Stimulated activated CD8-positive, alpha-beta memory T cell treated with anti-CD3 and anti-CD28 coated beads, Interleukin-7, amount 100 ng/mL, for 4 hours (primary cell): ENCODE data around the gene NBAS.
"Not testable (repeated sequence)": the region's sequence is repeated elsewhere in the genome, so short reads cannot be mapped to it uniquely, and the experiment has no call there.

ENCODE experiments used
- DNase-seq, 2 donors: peaks; one replicate each; pipeline ENCODE4 v3.0.0-alpha.2; 2020; ENCODE audit warnings: low read depth in 2 of 2

NBAS gene

GRCh38 chr2:15412779-15413178 is 148.4 kb downstream of the NBAS start:
- no peak for DNase-seq

DNA sequence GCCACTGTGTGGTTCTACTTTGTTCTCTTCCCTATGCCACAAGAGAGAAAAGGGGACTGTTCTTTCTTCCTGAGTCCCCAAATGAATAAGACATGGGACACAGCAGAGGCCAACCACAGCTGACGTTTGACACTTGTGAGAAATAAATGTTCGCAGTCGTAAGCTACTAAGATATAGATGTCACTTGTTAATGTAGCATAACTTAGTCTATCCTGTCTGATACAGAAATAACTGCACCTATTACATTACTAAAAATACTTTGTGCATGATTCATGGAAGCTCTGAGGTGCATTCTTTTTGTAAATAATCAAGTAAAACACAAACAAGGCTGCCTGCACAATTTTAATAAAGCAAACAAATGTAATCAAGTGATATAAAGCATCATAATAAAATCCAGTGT is 148.8 kb downstream of the NBAS start:
- no peak for DNase-seq

- DNase-seq, result no peak
Observed at GRCh38 chr2:15410884-15411283, 150.2 kb downstream of the NBAS start.

DNA sequence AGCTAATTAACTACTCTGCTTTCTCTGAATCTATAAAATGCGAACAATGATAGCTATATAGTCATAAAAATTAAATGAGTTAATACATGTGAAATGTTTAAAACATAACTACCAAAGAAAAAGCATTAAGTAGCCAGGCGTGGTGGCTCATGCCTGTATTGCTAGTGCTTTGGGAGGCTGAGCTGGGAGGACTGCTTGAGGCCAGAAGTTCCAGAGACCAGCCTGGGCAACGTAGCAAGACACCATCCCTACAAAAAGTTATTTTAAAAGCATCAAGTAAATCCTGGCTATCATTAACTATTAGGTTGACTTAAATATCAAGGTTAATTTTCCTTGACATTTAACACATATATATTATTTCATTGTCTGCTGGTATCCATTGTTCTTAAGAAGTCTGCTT is 152.4 kb downstream of the NBAS start:
- DNase-seq, result no peak

DNA sequence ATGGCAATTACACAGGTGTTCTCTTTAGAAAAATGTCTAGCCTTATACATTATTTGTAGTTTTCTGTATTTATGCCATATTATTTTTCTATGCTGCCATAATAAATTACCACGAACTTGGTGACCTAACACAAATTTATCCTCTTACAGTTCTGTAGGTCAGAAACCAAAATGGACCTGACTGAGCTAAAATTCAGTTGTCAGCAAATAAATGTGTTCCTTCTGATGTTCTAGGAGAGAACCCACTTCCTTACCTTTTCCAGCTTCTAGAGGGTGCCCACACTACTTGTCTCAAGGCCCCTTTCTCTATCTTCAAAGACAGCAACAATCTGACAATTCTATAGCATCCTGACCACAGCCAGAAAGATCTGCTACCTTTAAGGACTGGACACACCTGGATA is 153.5 kb downstream of the NBAS start:
- no peak for DNase-seq

DNA sequence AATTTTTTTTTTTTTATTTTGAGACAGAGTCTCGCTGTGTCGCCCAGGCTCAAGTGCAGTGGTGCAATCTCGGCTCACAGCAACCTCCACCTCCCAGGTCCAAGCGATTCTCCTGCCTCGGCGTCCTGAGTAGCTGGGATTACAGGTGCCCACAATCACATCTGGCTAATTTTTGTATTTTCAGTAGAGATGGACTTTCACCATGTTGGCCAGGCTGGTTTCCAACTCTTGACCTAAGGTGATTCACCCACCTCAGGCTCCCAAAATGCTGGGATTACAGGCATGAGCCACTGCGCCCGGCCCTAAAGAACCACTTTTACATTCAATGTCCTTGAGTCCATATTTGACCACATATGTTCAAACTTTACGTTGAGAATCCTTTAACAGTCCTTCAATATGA is 156.6 kb downstream of the NBAS start:
- DNase-seq, result not testable (repeated sequence)

- no peak for DNase-seq
Observed at GRCh38 chr2:15400240-15400826, 160.8 kb downstream of the NBAS start.

DNA sequence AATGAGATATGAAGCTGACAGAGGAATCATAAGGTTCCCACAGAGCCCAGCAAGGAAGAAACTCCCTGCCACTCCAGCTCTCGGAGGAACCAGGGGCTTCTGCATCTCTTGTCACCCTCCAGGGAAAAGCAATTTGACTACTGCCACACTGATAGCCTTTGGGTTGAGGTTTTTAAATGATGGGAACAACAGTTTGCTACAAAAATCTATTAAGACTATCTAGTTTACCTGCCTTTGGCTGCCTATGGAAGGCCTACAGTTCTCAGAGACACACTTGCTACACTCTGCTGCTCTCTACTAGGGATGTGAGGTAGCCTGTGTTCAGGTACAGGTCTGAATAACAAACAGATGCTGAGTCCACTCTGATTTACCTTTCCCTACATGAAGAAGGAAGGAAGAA is 161.9 kb downstream of the NBAS start:
- no peak for DNase-seq

DNA sequence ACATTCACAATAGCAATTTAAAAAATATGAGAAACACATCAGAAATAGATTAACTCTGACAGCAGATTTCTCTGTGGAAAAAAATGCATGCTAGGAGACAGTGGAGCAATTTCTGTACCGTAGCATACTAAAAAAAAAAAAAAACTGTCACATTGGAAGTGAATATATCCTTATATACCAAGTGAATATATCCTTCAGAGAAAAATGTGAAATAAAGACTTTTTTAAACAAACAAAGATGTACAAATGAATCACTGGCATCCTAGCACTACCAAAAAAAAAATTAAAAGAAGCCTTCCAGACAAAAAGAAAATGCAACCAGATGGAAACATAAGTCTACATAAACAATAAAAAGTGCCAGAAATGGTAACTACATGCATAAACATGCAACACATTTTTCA is 169.4 kb downstream of the NBAS start:
- no peak for DNase-seq

DNA sequence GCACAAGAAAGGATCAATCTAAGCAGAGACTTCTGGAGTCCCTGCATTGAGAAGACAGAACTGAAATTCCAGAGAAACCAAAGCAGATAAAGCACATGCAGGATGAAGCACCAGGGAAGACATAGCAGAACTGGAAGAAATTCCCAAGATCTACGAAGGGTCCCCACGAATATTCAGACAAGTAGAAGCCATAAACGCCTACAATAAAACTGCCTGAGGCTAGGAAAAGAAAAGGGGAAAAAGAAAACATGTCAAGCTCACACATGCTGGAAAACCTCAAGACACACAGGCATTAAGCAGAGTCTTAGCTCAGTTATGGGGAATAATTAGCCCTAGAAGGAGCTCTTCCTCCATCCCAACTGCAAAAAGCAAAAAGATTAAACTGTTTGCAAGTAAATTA is 171.2 kb downstream of the NBAS start:
- DNase-seq, result no peak

DNA sequence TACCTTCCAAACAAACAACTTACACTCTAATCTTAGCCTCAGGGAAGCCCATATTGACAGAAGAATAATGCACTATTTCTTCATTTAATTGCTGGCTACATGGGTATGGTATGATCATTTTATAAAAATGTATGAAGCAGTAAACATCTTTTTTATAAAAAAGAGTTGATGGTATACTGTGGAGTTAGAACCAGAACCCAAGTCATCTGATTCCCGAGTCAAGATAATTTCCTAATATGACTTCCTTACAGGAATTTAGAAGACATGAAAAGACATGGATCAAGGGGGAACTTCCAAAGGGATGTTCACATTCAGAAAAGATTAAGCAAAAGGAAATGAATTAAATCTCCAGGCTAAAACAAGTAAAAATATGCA is 171.8 kb downstream of the NBAS start:
- no peak for DNase-seq

DNA sequence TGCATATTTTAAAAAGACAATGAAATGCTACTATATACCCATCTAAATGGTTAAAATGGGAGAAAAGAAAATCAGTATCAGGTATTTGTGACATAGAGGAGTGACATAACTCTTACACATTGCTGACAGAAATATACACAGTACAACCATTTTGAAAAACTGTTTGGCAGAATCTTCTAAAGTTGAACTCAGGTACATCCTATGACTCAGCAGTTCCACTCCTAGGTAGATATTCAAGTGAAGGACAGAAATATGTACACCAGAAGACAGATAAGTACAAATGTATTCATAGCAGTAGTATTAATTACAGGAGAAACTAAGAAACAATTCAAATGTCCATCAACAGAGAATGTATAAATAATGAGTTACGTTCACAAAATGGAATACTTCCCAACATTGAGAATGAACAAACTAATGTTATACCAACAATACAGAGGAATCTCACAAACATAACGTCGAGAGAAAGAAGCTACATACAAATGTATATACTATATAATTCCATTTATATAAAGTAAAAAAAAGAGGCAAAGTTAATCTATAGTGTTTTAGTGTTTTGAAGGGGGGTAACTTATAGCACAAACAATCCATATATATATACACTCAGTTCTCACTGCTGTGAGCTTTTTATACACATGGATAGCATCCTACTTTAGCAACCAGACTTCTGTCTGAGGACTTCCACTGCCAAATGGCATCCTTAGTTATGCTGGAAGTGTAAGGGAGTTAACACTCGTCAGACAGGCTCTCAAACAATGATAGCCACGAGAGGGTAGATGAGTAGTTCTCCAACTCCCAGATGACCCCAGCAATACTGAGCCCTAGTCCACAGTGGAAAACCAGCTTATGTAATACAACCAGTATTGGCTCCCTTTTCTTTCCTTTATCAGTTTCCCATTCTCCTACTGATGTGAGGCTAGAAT is 172.5 kb downstream of the NBAS start:
- no peak for DNase-seq

DNA sequence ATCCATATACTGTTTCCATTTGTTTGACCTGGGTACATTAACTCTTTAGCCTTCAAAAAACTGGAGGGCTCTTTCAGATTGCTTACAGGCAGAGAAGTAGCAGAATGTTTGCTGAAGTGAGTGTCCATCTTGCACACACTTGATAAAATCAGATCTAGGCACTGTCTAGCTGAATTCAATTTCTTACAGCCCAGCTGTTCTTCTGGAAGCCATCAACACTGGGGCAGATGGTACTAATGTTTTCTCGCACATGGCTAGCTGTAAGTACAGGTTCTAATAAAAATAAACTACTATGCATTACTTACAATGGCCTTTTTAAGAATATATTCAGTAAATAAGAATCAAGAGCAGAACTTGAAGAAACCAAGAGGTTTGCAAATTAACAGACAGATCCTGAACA is 175.9 kb downstream of the NBAS start:
- no peak for DNase-seq

DNA sequence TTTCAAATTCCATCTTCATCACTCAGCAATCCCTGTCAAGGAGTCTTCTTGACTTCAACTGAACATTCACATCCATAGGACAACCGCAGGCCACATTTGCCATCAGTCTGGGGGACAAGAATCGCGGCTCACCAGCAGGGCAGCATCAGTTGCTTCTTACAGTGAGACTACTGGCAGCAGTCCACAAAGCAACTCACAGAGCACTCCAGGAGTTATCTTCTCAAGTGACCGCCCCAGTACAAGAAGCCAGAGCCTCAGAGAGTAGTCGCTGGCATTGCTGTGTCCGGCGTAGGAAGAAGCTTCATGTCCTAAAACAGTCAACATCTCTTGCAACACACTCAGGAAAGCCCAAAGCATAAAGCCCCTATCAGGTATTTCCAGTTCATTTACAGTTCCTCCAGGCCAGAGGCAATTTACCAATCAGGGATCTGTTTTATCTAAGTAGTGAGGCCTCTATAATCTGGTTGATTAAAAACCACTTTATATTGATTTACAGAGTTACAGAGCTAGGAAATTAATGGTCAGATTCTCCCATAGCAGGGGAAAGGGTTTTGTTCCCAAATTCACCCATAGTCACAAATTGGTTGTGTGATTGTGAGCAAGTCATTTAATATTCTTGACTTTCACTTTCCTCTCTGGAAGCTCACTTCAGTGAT is 177.3 kb downstream of the NBAS start:
- DNase-seq, result no peak

DNA sequence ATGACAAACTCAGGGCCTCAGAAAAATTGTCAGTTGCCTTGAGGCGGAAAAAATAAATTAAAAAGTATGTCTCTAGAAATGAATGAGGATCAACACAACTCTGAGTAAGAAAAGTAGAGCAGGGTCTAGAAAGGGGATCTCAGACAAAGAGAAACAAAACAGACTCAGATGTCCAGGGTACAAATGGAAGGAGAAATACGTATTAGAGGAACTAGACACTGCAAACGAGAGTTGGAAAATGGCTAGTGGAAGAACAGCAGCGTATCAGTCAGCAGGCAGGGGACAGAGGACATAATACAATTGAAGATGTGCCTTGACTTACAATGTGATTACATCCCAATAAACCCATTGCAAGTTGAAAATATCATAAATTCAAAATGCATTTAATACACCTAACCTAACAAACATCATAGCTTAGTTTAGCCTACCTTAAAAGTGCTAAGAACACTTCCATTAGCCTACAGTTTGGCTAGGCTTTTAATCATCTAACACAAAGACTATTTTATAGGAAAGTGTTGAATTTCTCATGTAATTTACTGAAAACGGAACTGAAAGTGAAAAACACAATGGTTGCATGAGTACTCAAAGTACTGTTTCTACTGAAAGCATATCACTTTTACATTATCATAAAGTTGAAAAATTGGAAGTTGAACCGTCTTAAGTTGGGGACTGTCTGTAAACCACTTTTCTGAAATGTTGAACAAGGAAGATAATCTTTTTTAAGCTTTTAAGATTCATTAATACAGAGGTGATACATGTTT is 182.8 kb downstream of the NBAS start:
- DNase-seq, result no peak

GRCh38 chr2:15377202-15377601 is 183.9 kb downstream of the NBAS start:
- DNase-seq, result no peak

GRCh38 chr2:15372019-15372418 is 189.1 kb downstream of the NBAS start:
- no peak for DNase-seq

- DNase-seq, result no peak
Observed at GRCh38 chr2:15369129-15369528, 192.0 kb downstream of the NBAS start.

GRCh38 chr2:15367715-15368114 is 193.4 kb downstream of the NBAS start:
- no peak for DNase-seq

DNA sequence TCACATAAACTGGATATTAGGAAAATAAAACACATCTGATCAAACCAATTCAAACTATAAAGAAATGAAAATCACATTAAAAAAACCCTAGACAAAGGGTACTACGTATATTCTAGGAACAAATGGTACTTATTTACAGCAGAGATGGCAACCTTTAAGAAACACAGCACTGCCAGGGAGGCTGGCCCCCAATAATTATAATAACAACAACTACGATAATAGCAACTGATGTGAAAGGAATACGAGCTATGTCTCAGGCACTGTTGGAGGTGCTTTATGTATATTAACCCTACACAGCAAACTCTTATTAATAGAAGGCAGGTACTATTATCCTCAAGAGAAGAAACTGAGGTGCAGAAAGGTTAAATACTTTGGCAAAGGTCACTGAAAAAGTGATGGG is 193.9 kb downstream of the NBAS start:
- no peak for DNase-seq

GRCh38 chr2:15365411-15365810 is 195.7 kb downstream of the NBAS start:
- DNase-seq, result no peak

DNA sequence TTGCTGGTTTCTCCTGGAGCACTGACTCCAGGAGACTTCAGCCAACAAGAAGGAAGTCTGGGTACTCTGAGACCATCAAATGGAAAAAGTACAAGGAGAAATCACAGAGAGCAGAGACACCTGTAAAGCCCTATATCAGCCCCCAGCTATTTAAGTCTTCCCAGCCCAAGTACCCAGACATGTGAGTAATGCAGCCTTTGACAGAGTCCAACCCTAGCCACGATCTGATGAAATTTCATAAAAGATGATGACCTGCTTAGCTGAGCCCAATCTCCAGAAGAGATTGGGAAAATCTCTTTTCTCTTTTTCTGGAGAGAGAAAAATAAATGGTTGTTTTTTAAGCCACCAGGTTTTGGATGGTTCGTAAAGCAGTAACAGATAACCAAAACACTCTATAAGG is 196.6 kb downstream of the NBAS start:
- no peak for DNase-seq
